Measurements from ENCODE around the gene KPRP.

KPRP gene, protein sequence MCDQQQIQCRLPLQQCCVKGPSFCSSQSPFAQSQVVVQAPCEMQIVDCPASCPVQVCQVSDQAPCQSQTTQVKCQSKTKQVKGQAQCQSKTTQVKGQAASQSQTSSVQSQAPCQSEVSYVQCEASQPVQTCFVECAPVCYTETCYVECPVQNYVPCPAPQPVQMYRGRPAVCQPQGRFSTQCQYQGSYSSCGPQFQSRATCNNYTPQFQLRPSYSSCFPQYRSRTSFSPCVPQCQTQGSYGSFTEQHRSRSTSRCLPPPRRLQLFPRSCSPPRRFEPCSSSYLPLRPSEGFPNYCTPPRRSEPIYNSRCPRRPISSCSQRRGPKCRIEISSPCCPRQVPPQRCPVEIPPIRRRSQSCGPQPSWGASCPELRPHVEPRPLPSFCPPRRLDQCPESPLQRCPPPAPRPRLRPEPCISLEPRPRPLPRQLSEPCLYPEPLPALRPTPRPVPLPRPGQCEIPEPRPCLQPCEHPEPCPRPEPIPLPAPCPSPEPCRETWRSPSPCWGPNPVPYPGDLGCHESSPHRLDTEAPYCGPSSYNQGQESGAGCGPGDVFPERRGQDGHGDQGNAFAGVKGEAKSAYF

GRCh38 chr1:152757747-152758146 is at the start of gene KPRP:
Gene KPRP (plus strand): TSS chr1:152758025. CDS start chr1:152759589, 1,564 bp downstream.
- no peak for TF ChIP-seq CTCF (IDR thresholded peaks at IDR 0.05; ENCODE audit: low read depth, low read length)
- peaks cover 2% of the 10 kb centered on the region for H3K9me3 ChIP-seq (ENCODE audit: severe bottlenecking)
- no peak within 1 kb of the TSS for H3K27ac ChIP-seq
- no peak for DNase-seq
- H3K27me3 ChIP-seq (ENCODE audit: insufficient read depth, low read depth, severe bottlenecking) = peaks cover 97% of the 10 kb centered on the region
- H3K4me3 ChIP-seq (ENCODE audit: low read depth, low read length) = no peak within 1 kb of the TSS
- no peaks in the 10 kb centered on the region for H3K36me3 ChIP-seq

GRCh38 chr1:152718238-152718637 is 39.6 kb upstream of the KPRP start:
- peaks cover 4% of the 10 kb centered on the region for H3K9me3 ChIP-seq (ENCODE audit: severe bottlenecking)
- DNase-seq = no peak
- H3K4me3 ChIP-seq (ENCODE audit: low read depth, low read length) = no peak overlapping the region
- peaks cover 98% of the 10 kb centered on the region for H3K27me3 ChIP-seq (ENCODE audit: insufficient read depth, low read depth, severe bottlenecking)
- H3K36me3 ChIP-seq = no peaks in the 10 kb centered on the region
- no peak for TF ChIP-seq CTCF (IDR thresholded peaks at IDR 0.05; ENCODE audit: low read depth, low read length)
- no peak overlapping the region for H3K27ac ChIP-seq

DNA sequence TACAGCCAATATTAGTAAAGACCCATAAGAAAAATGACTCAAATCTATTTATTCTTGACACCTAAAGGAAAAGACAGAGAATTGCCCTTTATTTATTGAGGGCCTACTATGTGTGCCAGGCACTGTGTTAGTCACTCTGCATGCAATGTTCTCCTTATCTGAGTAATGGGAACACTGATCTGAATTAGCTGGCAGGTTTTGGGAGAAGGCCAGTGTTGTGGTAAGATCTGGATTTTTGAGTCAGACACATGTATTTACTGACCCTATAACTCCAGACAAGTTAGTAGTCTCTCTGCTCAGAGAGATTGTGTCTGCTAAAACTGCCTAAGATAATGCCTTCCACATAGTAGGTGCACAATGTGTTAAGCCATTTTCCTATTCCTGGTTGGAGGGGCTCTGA is 32.6 kb upstream of the KPRP start:
- no peak for DNase-seq
- H3K4me3 ChIP-seq (ENCODE audit: low read depth, low read length) = no peak overlapping the region
- no peaks in the 10 kb centered on the region for H3K36me3 ChIP-seq
- no peaks in the 10 kb centered on the region for H3K9me3 ChIP-seq (ENCODE audit: severe bottlenecking)
- no peak for TF ChIP-seq CTCF (IDR thresholded peaks at IDR 0.05; ENCODE audit: low read depth, low read length)
- peaks cover 95% of the 10 kb centered on the region for H3K27me3 ChIP-seq (ENCODE audit: insufficient read depth, low read depth, severe bottlenecking)
- H3K27ac ChIP-seq = no peak overlapping the region

DNA sequence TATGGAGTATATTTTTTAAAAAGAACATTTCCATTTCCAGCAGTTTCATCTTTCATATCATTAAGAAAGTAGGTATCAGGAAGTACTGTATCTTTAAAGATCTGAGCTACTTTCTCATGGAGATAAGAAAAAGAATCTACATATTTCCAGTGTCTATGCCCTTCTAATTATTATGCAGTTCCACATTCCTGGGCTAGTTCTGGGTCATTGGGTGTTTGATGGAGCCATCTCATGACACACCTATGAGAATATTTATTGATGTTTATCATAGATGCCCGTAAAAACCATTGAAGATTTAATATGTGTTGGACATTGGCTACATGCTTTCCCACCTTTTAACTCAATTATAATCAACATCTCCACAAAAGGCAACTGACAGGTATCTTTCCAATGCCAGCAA is 28.8 kb upstream of the KPRP start:
- no peak for TF ChIP-seq CTCF (IDR thresholded peaks at IDR 0.05; ENCODE audit: low read depth, low read length)

DNA sequence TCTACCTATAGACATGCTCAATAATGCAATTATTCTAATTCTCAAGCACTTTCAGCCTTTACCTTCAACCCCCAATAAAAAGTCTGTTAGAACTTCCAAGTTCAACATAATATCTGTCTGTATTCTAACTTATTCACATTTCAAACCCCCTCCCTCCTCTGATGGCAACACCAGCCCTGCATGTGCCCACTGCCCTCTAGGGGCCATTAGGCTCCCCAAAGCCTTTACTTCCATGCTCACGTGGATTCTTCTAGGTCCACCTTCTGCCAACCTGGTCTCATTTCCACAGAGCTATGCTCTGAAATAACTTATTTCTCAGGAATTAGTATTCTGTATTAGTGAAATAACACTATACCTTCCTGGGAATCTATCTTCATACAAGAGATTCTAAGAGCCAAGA is 22.2 kb upstream of the KPRP start:
- peaks cover 93% of the 10 kb centered on the region for H3K27me3 ChIP-seq (ENCODE audit: insufficient read depth, low read depth, severe bottlenecking)
- H3K36me3 ChIP-seq = no peaks in the 10 kb centered on the region
- DNase-seq = no peak
- no peak overlapping the region for H3K4me3 ChIP-seq (ENCODE audit: low read depth, low read length)
- TF ChIP-seq CTCF (IDR thresholded peaks at IDR 0.05; ENCODE audit: low read depth, low read length) = peak; percentile 79
- no peak overlapping the region for H3K27ac ChIP-seq
- peaks cover 2% of the 10 kb centered on the region for H3K9me3 ChIP-seq (ENCODE audit: severe bottlenecking)

More for the DNA sequence above, 28.8 kb upstream of the KPRP start:
- no peaks in the 10 kb centered on the region for H3K36me3 ChIP-seq
- H3K27ac ChIP-seq = no peak overlapping the region
- DNase-seq = no peak
- H3K4me3 ChIP-seq (ENCODE audit: low read depth, low read length) = no peak overlapping the region
- H3K27me3 ChIP-seq (ENCODE audit: insufficient read depth, low read depth, severe bottlenecking) = peaks cover 91% of the 10 kb centered on the region
- peaks cover 2% of the 10 kb centered on the region for H3K9me3 ChIP-seq (ENCODE audit: severe bottlenecking)

Measured in WERI-Rb-1 (cell line).